ENCODE data around the gene KIF26A.
"Not testable (repeated sequence)": the region's sequence is repeated elsewhere in the genome, so short reads cannot be mapped to it uniquely, and the experiment has no call there.

The KIF26A gene

DNA sequence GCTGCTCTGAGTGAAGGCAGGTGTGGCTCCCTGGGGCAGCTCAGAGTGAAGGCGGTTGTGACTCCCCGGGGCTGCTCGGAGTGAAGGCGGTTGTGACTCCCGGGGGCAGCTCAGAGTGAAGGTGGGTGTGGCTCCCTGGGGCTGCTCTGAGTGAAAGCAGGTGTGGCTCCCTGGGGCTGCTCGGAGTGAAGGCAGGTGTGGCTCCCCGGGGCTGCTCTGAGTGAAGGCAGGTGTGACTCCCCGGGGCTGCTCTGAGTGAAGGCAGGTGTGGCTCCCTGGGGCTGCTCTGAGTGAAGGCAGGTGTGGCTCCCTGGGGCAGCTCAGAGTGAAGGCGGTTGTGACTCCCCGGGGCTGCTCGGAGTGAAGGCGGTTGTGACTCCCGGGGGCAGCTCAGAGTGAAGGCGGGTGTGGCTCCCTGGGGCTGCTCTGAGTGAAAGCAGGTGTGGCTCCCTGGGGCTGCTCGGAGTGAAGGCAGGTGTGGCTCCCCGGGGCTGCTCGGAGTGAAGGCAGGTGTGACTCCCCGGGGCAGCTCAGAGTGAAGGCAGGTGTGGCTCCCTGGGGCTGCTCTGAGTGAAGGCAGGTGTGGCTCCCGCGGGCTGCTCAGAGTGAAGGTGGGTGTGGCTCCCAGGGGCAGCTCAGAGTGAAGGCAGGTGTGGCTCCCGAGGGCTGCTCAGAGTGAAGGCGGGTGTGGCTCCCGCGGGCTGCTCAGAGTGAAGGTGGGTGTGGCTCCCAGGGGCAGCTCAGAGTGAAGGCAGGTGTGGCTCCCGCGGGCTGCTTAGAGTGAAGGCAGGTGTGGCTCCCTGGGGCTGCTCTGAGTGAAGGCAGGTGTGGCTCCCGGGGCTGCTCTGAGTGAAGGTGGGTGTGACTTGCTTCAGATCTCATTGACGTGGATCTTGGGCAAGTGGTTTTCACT is 87.1 kb downstream of the KIF26A start:
- FAIRE-seq, result not testable (repeated sequence)

GRCh38 chr14:104226421-104227383 is 88.3 kb downstream of the KIF26A start:
- no peak for FAIRE-seq

DNA sequence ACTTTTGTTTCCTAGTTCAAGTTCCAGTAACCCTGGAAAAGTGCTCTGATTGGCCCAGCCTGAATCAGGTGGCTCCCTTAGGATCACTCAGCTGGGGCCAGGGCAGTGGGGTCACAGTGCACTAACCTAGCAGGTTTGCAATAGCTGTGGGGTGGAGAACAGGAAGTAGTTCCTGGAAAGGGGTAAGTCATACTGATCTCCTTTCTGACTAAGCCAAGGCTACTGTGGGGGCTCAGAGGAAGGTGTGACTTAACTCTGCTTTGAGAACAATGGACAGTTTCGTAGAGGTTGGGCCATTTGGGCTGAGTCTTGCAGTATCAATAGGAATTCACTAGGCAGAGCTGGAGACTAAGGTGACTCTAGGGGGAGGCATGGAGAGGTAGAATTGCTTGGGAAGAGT is 89.4 kb downstream of the KIF26A start:
- FAIRE-seq, result no peak

- FAIRE-seq, result no peak
Observed at GRCh38 chr14:104228221-104228620, 89.8 kb downstream of the KIF26A start.

DNA sequence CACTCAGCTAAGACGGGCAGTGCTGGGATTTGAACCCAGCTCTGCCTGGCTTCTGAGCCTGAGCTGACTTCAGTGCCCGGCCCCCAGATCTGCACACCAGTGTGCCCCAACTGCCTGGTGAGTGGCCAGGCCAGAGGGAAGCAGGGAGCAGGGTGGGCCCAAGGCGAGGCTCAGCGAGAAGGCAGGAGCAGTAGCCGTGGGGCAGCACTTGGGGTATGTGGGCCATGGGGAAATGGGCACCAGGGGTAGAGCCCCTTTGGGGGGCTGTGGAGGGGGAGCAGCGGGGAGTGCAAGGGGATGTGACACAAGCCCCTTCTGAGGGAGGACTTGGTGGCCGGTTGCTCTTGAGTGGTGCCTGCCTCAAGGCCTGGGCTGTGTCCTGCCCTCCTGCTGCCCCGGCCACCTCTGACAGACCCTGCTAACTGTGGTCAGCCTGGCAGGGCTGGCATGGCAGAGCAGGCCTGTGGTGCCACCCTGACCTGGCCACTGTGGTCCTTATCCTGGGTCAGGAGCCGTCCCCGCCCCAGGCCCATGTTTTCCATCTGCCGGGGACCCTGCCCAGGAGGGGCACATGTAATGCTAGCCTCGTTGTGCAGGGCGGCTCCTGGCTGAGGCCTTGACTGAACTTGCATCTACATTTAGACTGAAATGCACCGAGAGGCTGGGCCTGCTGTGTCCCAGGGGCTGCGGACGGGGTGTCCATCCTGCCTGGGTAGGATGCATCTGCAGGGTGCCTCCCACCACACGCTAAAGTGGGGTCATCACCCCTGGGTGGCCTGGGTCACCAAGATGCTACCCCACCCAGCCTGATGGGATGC is 90.5 kb downstream of the KIF26A start:
- FAIRE-seq, result no peak

- no peak for FAIRE-seq
Observed at GRCh38 chr14:104229534-104230055, 91.2 kb downstream of the KIF26A start.

DNA sequence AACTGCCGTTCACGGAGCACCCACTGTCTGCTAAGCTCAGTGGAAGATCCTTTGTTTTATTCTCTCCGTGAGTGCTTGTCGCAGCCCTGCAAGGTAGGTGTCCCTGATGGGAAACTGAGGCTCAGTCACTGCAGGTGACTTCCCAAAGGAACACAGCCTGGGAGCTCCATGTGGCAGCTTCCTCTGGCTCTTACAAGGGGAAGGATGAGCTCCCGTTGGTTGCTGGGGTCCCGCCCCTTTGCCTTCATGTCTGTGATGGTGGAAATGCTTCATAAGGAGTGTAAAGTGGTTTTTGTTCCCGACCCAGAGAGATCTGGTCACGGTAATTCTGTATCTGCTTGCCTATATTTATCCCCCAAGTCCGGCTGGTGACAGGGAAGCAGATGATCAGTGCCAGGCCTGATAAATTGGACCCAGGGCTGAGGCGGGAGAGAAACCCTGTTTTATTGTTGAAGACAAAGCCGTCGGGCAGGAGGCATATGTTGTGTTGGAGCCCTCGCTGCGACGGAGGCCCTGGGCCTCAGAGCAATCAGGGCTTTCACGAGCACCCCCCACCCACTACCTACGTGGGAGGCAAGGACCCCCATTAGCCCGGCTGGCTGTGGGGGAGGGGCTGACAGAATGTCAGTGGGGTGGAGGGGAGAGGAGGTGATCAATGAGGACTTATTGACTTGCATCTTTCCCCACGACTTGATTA is 91.9 kb downstream of the KIF26A start:
- FAIRE-seq, result no peak
